ENCODE results near the gene S100Z.

DNA sequence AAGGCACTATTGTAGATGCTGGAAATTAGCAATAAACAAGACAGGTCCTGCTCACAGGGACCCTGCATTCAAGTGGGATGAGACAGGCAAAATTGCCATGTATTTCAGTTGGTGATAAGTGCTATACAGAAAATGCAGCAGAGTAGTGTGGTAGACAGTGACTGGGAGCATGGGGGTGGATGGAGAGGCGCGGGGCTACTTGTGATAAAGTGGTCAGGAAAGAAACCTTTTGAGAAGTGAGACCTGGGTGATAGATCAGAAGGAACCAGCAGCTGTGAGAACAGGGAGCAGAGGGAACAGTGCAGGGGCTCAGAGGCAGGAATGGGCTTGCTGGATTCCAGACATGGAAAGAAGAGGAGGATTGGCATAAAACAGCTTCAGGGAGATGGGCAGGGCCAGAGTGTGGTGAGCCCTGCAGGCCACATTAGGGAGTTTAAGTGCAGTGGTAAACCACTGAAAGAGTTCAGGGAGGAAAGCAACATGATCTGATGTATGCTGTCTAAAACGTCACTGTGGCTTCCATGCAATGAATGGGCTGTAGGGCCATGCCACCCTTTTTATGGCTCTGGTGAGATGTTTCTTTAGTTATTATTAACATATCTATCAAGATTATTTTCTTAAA lies 110.3 kb downstream of the S100Z start:
- TF ChIP-seq, protein P1, sequence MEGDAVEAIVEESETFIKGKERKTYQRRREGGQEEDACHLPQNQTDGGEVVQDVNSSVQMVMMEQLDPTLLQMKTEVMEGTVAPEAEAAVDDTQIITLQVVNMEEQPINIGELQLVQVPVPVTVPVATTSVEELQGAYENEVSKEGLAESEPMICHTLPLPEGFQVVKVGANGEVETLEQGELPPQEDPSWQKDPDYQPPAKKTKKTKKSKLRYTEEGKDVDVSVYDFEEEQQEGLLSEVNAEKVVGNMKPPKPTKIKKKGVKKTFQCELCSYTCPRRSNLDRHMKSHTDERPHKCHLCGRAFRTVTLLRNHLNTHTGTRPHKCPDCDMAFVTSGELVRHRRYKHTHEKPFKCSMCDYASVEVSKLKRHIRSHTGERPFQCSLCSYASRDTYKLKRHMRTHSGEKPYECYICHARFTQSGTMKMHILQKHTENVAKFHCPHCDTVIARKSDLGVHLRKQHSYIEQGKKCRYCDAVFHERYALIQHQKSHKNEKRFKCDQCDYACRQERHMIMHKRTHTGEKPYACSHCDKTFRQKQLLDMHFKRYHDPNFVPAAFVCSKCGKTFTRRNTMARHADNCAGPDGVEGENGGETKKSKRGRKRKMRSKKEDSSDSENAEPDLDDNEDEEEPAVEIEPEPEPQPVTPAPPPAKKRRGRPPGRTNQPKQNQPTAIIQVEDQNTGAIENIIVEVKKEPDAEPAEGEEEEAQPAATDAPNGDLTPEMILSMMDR (IDR thresholded peaks at IDR 0.05): no peak
- TF ChIP-seq POLR2A (IDR thresholded peaks at IDR 0.05): no peak
